GM21717 (cell line): ENCODE results near the gene CACNG1.

Experiments
- ATAC-seq: cut with Tn5 transposase; IDR thresholded peaks from one replicate; pipeline ENCODE4 v1.9.1; 2021; ENCODE audit warnings: mild to moderate bottlenecking, moderate library complexity; ENCODE audit not compliant: unreplicated experiment

Gene CACNG1

GRCh38 chr17:67044016-67044772 is at the start of gene CACNG1:
Gene CACNG1, plus strand, starts transcription at chr17:67044554. Its CDS starts 107 bp downstream, at chr17:67044661.
- no peak for ATAC-seq

GRCh38 chr17:66994930-66995535 is 49.3 kb upstream of the CACNG1 start:
- no peak for ATAC-seq

- no peak for ATAC-seq
Observed at GRCh38 chr17:66995944-66996343, 48.4 kb upstream of the CACNG1 start.

GRCh38 chr17:66996926-66997325 is 47.4 kb upstream of the CACNG1 start:
- no peak for ATAC-seq

- ATAC-seq: no peak
Observed at GRCh38 chr17:67003231-67003630, 41.1 kb upstream of the CACNG1 start.

- no peak for ATAC-seq
Observed at GRCh38 chr17:67004181-67004580, 40.2 kb upstream of the CACNG1 start.

GRCh38 chr17:67007266-67007665 is 37.1 kb upstream of the CACNG1 start:
- ATAC-seq: no peak

GRCh38 chr17:67008101-67008500 is 36.3 kb upstream of the CACNG1 start:
- no peak for ATAC-seq

- ATAC-seq: no peak
Observed at GRCh38 chr17:67011527-67012175, 32.7 kb upstream of the CACNG1 start.

GRCh38 chr17:67013891-67014290 is 30.5 kb upstream of the CACNG1 start:
- no peak for ATAC-seq

- ATAC-seq: no peak
Observed at GRCh38 chr17:67015001-67015400, 29.4 kb upstream of the CACNG1 start.

GRCh38 chr17:67016039-67016762 is 28.2 kb upstream of the CACNG1 start:
- ATAC-seq: no peak

- ATAC-seq: no peak
Observed at GRCh38 chr17:67017910-67018309, 26.4 kb upstream of the CACNG1 start.

- no peak for ATAC-seq
Observed at GRCh38 chr17:67018471-67019434, 25.6 kb upstream of the CACNG1 start.

- ATAC-seq: no peak
Observed at GRCh38 chr17:67019809-67020208, 24.5 kb upstream of the CACNG1 start.

GRCh38 chr17:67020293-67020766 is 24.0 kb upstream of the CACNG1 start:
- no peak for ATAC-seq

- ATAC-seq: no peak
Observed at GRCh38 chr17:67021196-67021595, 23.2 kb upstream of the CACNG1 start.

- ATAC-seq: no peak
Observed at GRCh38 chr17:67021743-67022450, 22.5 kb upstream of the CACNG1 start.

- no peak for ATAC-seq
Observed at GRCh38 chr17:67022451-67022810, 21.9 kb upstream of the CACNG1 start.

- ATAC-seq: no peak
Observed at GRCh38 chr17:67024736-67025135, 19.6 kb upstream of the CACNG1 start.
